Neural crest cell (in vitro differentiated cells): ENCODE data around the gene TAF1L. TPM values are rescaled to one million over a fixed set of nuclear protein-coding genes. Genes with fewer than 3 reads are reported as not detected.

Experiments used
- DNase-seq: peaks from one replicate; pipeline ENCODE4 v3.0.0; 2021; ENCODE audit warnings: low read depth, mixed read lengths, low spot score
- H3K27ac Mint-ChIP-seq: one replicate; pipeline ENCODE4 v1.8.0; 2021; ENCODE audit warnings: mild to moderate bottlenecking, mixed read lengths; ENCODE audit not compliant: unreplicated experiment
- H3K27me3 Mint-ChIP-seq: 2 replicates; pipeline ENCODE4 v1.8.0; 2021; ENCODE audit warnings: low read depth, mild to moderate bottlenecking, mixed read lengths
- H3K36me3 Mint-ChIP-seq: 2 replicates; pipeline ENCODE4 v1.8.0; 2021; ENCODE audit warnings: low read depth, mild to moderate bottlenecking, mixed read lengths
- H3K4me1 Mint-ChIP-seq: 2 replicates; pipeline ENCODE4 v1.8.0; 2021; ENCODE audit warnings: mixed read lengths
- H3K4me3 Mint-ChIP-seq: one replicate; pipeline ENCODE4 v1.8.0; 2021; ENCODE audit warnings: mild to moderate bottlenecking, mixed read lengths
- H3K9me3 Mint-ChIP-seq: 2 replicates; pipeline ENCODE4 v1.8.0; 2021; ENCODE audit warnings: mixed read lengths
- total RNA-seq: library from RNA; stranded (reverse); gene quantifications from 2 replicates; pipeline ENCODE4 v1.2.1, GENCODE V29; 2021
- TF ChIP-seq, protein P1 (sequence below): fragments of 200-600 bp; sonication (generic); conservative IDR thresholded peaks from 2 replicates; pipeline ENCODE4 v1.5.0; 2021; ENCODE audit warnings: antibody characterized with exemption, mild to moderate bottlenecking

TAF1L gene
- total RNA-seq, 1 donor from 2014 or later, result not detected

DNA sequence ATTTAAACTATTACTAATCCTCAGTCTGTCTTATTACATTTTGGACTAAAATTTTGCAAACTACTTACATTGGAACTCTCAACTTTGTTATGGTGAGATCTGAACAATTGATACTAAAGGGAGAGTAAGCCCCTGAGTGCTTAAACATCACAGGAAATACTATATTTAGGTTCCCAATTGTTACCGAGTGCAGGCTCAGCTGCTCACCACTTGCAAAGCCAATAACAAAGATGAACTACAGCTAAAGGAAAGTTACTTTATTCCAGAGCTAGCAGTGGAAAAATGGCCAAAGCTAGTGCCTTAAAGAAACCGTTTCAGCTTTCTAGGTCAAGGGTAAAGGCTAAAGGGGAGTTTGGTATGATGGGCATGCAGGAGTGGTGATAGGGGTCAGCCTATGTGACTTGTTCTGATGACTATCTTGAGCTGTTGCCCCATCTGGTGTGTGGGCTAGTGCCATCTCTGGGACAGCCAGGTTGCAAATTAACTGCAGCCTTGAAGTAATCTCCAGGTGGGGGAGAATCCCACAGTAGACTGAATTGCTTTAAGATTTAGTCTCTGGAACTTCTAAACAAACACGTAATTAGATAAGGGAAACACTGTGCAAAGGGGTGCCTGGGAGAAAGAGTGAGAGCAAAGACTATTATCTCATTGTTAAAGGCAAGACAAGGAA, 54.7 kb downstream of the TAF1L start:
- H3K4me1 Mint-ChIP-seq, result peaks cover 9% of the 10 kb centered on the region
- peak overlapping the region; percentile 20 for H3K27ac Mint-ChIP-seq
- peaks cover 2% of the 10 kb centered on the region for H3K9me3 Mint-ChIP-seq
- peaks cover 40% of the 10 kb centered on the region for H3K27me3 Mint-ChIP-seq
- no peak for DNase-seq
- no peaks in the 10 kb centered on the region for H3K36me3 Mint-ChIP-seq
- no peak overlapping the region for H3K4me3 Mint-ChIP-seq
- TF ChIP-seq, protein P1, sequence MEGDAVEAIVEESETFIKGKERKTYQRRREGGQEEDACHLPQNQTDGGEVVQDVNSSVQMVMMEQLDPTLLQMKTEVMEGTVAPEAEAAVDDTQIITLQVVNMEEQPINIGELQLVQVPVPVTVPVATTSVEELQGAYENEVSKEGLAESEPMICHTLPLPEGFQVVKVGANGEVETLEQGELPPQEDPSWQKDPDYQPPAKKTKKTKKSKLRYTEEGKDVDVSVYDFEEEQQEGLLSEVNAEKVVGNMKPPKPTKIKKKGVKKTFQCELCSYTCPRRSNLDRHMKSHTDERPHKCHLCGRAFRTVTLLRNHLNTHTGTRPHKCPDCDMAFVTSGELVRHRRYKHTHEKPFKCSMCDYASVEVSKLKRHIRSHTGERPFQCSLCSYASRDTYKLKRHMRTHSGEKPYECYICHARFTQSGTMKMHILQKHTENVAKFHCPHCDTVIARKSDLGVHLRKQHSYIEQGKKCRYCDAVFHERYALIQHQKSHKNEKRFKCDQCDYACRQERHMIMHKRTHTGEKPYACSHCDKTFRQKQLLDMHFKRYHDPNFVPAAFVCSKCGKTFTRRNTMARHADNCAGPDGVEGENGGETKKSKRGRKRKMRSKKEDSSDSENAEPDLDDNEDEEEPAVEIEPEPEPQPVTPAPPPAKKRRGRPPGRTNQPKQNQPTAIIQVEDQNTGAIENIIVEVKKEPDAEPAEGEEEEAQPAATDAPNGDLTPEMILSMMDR, result no peak

DNA sequence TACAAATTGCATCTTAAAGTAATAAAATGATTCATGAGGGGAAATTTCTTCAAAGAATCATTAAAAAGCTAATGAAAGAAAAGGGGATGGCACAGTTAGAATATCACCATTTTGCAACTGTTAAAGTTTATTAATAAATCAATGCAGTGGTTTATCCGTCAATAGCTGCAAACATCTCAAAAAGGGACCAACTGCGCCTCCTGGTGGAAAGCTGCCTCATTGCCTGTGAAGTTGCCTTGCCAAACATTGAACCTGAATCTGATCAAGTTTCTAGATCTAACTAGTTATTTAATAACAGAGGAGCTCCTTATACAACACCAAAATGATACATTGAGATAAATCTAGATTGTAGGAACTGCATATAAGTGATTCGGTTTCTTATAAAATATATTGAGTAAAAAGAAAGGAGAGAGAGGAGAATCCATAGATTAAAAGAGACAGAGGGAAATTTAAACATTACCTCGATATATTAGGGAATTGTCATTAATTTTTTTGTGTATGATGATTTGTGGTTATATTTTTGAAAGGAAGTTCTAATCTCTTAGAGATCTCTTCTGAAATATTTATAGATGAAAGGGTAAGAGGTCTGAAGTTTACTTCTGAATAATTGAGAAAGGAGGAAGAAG, 55.6 kb downstream of the TAF1L start:
- DNase-seq, result peak; percentile 76
- TF ChIP-seq, protein P1, result peak; percentile 97
- H3K4me1 Mint-ChIP-seq, result peaks cover 9% of the 10 kb centered on the region
- H3K36me3 Mint-ChIP-seq, result no peaks in the 10 kb centered on the region
- H3K27me3 Mint-ChIP-seq, result peaks cover 42% of the 10 kb centered on the region
- no peak overlapping the region for H3K27ac Mint-ChIP-seq
- no peak overlapping the region for H3K4me3 Mint-ChIP-seq
- H3K9me3 Mint-ChIP-seq, result no peaks in the 10 kb centered on the region

Other genes starting within 250 kb of the TAF1L start
- 6.4 and 6.6 TPM in 2 replicates for gene RIGI, start 109.5 kb downstream of the TAF1L start, total RNA-seq
- 10.2 and 13.6 TPM in 2 replicates for gene SMIM27, start 83.3 kb downstream of the TAF1L start, total RNA-seq
- gene TOPORS, start 83.1 kb downstream of the TAF1L start, total RNA-seq, result 20.8 and 21.0 TPM in 2 replicates
- 55.5 and 56.7 TPM in 2 replicates for gene NDUFB6, start 62.5 kb downstream of the TAF1L start, total RNA-seq
- gene TMEM215, start 147.9 kb upstream of the TAF1L start, total RNA-seq, result 0.57 and 0.72 TPM in 2 replicates